Measurements from ENCODE around the gene SCN4B.

DNA sequence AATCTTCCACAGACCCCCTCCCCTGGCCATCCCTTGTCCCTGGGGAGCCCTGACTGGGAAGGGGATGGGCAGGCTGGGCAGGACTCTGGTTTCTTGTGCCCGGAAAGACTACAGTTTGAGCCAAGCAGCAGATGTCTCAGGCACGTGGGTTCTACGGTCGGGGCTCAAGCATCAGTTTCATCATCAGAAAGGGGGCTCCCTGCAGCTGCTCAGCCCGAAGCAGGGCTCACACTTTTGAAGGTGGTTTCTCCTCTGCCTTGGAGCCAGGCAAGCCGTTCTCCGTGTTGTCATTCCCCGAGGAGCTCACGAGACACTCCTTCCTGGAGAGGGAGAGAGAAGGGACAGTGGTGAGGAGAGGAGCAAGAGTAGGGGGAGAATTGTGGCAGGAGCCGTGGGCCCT is 15.8 kb downstream of the SCN4B start:
- TF ChIP-seq CTCF (IDR thresholded peaks at IDR 0.05) (no peak), POLR2A (IDR thresholded peaks at IDR 0.05) (no peak)

Data from stomach (tissue), 4 donors.